Measurements from ENCODE around the gene TIGD6.

TIGD6 gene

DNA sequence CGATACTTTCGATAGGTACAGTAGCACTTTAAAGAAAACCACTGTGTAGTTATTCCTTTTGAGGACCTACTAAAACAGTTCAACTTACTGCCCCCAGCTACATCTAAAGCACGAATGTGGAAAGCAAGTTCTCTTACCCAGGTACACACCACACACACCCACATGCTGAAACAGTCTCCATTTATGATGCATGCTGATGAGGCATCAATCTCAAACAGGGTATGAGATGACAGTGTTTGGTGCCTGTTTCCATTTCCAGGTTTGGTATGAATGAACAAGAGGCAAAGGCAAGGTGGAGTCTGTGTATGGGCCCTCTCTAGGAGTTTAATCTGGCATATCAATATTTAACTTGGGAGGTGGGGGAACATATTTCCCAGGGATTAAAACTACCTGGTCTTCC is 14.0 kb upstream of the TIGD6 start:
- Histone ChIP-seq H2AFZ (ENCODE audit: low read depth, low read length, severe bottlenecking) (no peak overlapping the region), H3K79me2 (ENCODE audit: insufficient read depth, low read length) (no peaks in the 10 kb centered on the region), H3K4me3 (ENCODE audit: insufficient read depth, low read length, poor library complexity, severe bottlenecking) (no peak overlapping the region), H3K27me3 (ENCODE audit: low read length) (no peaks in the 10 kb centered on the region), H3K9ac (ENCODE audit: low read length) (no peak overlapping the region), H3F3A (ENCODE audit: insufficient read depth) (no peaks in the 10 kb centered on the region), H3K9me3 (ENCODE audit: insufficient read depth, low read length) (no peaks in the 10 kb centered on the region), H3K36me3 (ENCODE audit: low read length) (peaks cover 56% of the 10 kb centered on the region), H3K27ac (ENCODE audit: low read depth, low read length) (no peak overlapping the region), H3K9me2 (replicated peaks; ENCODE audit: insufficient read depth, low read length) (no peaks in the 10 kb centered on the region), H3K4me2 (ENCODE audit: low read depth, low read length, poor library complexity, severe bottlenecking) (no peak overlapping the region), H4K20me1 (ENCODE audit: low read depth, low read length) (no peaks in the 10 kb centered on the region)
- TF ChIP-seq, protein P1, sequence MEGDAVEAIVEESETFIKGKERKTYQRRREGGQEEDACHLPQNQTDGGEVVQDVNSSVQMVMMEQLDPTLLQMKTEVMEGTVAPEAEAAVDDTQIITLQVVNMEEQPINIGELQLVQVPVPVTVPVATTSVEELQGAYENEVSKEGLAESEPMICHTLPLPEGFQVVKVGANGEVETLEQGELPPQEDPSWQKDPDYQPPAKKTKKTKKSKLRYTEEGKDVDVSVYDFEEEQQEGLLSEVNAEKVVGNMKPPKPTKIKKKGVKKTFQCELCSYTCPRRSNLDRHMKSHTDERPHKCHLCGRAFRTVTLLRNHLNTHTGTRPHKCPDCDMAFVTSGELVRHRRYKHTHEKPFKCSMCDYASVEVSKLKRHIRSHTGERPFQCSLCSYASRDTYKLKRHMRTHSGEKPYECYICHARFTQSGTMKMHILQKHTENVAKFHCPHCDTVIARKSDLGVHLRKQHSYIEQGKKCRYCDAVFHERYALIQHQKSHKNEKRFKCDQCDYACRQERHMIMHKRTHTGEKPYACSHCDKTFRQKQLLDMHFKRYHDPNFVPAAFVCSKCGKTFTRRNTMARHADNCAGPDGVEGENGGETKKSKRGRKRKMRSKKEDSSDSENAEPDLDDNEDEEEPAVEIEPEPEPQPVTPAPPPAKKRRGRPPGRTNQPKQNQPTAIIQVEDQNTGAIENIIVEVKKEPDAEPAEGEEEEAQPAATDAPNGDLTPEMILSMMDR (IDR thresholded peaks at IDR 0.05; ENCODE audit: insufficient read depth, low read length, poor library complexity, severe bottlenecking), result no peak
- no peak for TF ChIP-seq EZH2phosphoT487 (conservative IDR thresholded peaks at IDR 0.05; ENCODE audit: low read length)

DNA sequence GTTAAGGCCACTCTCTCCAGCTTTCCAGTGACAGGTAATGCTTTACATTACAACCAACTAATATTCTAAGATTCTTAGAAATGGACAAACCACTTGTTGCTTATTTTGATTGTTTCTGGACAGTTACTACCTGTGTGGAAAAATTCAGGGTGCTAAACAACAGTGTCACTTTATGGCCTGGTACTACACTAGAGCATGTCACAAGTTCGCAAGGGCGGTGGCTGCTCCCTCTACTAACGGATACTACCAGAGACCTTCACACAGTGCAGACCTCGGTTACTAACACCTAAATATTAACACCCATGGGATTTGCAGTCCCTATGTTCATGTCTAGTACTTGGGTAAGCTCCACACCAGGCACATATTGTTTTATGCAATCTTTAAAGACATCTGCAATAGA is 13.5 kb upstream of the TIGD6 start:
- TF ChIP-seq, protein P1 (IDR thresholded peaks at IDR 0.05; ENCODE audit: insufficient read depth, low read length, poor library complexity, severe bottlenecking), result no peak
- TF ChIP-seq EZH2phosphoT487 (conservative IDR thresholded peaks at IDR 0.05; ENCODE audit: low read length), result no peak
- no peaks in the 10 kb centered on the region for H3F3A ChIP-seq (ENCODE audit: insufficient read depth)
- no peak overlapping the region for H3K9ac ChIP-seq (ENCODE audit: low read length)
- no peak overlapping the region for H3K27ac ChIP-seq (ENCODE audit: low read depth, low read length)
- no peak overlapping the region for H3K4me3 ChIP-seq (ENCODE audit: insufficient read depth, low read length, poor library complexity, severe bottlenecking)
- no peak overlapping the region for H3K4me2 ChIP-seq (ENCODE audit: low read depth, low read length, poor library complexity, severe bottlenecking)
- no peaks in the 10 kb centered on the region for H4K20me1 ChIP-seq (ENCODE audit: low read depth, low read length)
- no peaks in the 10 kb centered on the region for H3K27me3 ChIP-seq (ENCODE audit: low read length)
- no peaks in the 10 kb centered on the region for H3K79me2 ChIP-seq (ENCODE audit: insufficient read depth, low read length)
- no peaks in the 10 kb centered on the region for H3K9me3 ChIP-seq (ENCODE audit: insufficient read depth, low read length)
- peaks cover 56% of the 10 kb centered on the region for H3K36me3 ChIP-seq (ENCODE audit: low read length)
- H3K9me2 ChIP-seq (replicated peaks; ENCODE audit: insufficient read depth, low read length), result no peaks in the 10 kb centered on the region
- no peak overlapping the region for H2AFZ ChIP-seq (ENCODE audit: low read depth, low read length, severe bottlenecking)

DNA sequence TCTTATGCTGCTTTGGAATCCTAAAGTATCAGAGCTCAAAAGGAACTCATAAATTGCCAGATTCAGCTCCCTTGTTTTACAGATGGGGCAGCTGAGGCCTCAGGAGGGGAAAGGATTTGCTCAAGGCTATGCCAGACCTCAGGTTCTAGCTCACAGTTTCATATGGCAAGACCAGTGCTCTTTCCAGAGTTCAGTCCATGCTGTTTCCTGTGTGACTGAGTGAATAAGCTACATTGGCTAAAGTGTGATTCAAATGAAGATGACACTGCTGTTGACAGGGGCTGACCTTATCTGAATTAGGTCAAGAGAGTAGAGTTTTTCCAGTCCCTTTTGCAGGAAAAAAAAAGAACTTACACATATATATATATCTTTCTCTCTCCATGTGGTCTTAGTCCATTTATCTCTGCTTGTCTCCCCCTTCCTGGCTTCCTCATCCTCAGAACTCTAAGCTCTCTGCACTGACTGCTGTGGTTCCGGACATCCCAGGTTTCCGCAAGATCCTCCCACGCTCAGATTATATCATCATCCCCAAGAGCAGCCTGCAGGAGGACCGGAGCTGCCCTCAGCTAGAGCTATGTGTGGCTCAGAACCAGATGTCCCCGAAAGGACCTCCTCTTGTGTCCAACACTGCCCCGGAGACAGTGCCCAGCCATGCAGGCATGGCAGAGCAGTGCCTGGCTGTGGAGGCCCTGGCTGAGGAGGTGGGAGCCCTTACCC is 9.4 kb upstream of the TIGD6 start:
- H3K36me3 ChIP-seq (ENCODE audit: low read length), result peaks cover 58% of the 10 kb centered on the region
- no peak overlapping the region for H3K4me3 ChIP-seq (ENCODE audit: insufficient read depth, low read length, poor library complexity, severe bottlenecking)
- H3K9ac ChIP-seq (ENCODE audit: low read length), result no peak overlapping the region
- no peaks in the 10 kb centered on the region for H3F3A ChIP-seq (ENCODE audit: insufficient read depth)
- no peaks in the 10 kb centered on the region for H3K9me2 ChIP-seq (replicated peaks; ENCODE audit: insufficient read depth, low read length)
- no peaks in the 10 kb centered on the region for H3K9me3 ChIP-seq (ENCODE audit: insufficient read depth, low read length)
- no peaks in the 10 kb centered on the region for H3K27me3 ChIP-seq (ENCODE audit: low read length)
- no peak overlapping the region for H3K4me2 ChIP-seq (ENCODE audit: low read depth, low read length, poor library complexity, severe bottlenecking)
- no peak overlapping the region for H3K27ac ChIP-seq (ENCODE audit: low read depth, low read length)
- H4K20me1 ChIP-seq (ENCODE audit: low read depth, low read length), result no peaks in the 10 kb centered on the region
- no peak for TF ChIP-seq EZH2phosphoT487 (conservative IDR thresholded peaks at IDR 0.05; ENCODE audit: low read length)
- TF ChIP-seq, protein P1 (IDR thresholded peaks at IDR 0.05; ENCODE audit: insufficient read depth, low read length, poor library complexity, severe bottlenecking), result no peak
- no peak overlapping the region for H2AFZ ChIP-seq (ENCODE audit: low read depth, low read length, severe bottlenecking)
- H3K79me2 ChIP-seq (ENCODE audit: insufficient read depth, low read length), result peaks cover 23% of the 10 kb centered on the region
